KOPT-K1 (cell line): ENCODE data around the gene KCTD16.

ENCODE experiments used
- H3K27ac ChIP-seq: fragments of 200-600 bp; sonication (generic); 2 replicates; pipeline ENCODE4 v1.5.1; 2016; ENCODE audit warnings: antibody characterized with exemption, mild to moderate bottlenecking, low read depth, low read length; ENCODE audit not compliant: poor library complexity, severe bottlenecking
- H3K36me3 ChIP-seq: fragments of 200-600 bp; sonication (generic); 2 replicates; pipeline ENCODE4 v1.5.1; 2017; ENCODE audit warnings: antibody characterized with exemption, mild to moderate bottlenecking, low read length, moderate library complexity; ENCODE audit not compliant: insufficient read depth
- H3K9me3 ChIP-seq: fragments of 200-600 bp; sonication (generic); 2 replicates; pipeline ENCODE4 v1.5.1; 2017; ENCODE audit warnings: antibody characterized with exemption, low read length, mild to moderate bottlenecking; ENCODE audit not compliant: insufficient read depth, poor library complexity, severe bottlenecking

KCTD16 gene

DNA sequence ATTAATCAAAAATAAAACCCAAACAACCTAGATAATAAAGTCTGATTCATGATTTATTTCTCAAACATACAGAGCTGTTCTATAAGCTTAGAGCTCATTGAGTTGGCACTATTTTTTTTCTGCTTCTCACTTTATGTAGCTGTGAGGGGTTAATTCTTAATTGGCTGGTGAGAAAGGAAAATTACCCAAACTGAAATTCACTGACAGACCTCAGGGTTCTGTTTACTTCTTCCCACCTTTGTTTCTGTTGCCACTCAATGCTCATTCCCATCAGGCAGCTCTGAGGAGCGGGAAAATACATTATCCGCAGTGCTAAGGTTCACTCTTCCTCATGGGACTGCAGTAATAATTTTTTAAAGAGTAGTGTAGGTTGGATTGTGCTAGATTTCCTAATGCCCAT is 139.9 kb downstream of the KCTD16 start:
- H3K27ac ChIP-seq, result no peak overlapping the region
- no peaks in the 10 kb centered on the region for H3K9me3 ChIP-seq
- H3K36me3 ChIP-seq, result no peaks in the 10 kb centered on the region

DNA sequence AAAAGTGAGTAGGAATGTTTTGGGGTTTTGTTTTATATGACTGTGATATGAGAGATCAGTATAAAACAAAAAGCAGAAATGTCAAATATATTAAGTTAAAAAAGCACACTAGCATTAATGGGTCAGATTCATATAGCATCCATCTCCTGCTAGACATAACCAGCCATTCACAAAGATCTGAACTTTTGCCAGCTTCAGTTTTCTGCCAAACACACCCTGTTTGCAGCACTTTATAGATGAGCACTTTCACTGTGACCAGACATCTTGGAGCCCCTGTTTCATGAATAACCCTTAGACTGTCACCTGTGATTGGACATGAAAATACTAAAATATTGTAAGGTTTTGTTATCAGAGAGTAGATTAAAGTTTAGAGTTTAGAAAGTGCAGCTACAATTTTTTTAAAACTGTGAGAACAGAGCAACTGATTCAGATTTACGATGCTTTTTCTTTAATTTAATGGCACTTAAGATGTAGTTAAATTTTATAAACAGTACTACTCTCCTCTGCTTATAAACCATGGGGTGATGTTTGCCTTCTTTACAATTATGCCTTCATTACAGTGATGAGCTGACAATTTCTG is 142.6 kb downstream of the KCTD16 start:
- Histone ChIP-seq H3K36me3 (no peaks in the 10 kb centered on the region), H3K27ac (no peak overlapping the region), H3K9me3 (no peaks in the 10 kb centered on the region)

DNA sequence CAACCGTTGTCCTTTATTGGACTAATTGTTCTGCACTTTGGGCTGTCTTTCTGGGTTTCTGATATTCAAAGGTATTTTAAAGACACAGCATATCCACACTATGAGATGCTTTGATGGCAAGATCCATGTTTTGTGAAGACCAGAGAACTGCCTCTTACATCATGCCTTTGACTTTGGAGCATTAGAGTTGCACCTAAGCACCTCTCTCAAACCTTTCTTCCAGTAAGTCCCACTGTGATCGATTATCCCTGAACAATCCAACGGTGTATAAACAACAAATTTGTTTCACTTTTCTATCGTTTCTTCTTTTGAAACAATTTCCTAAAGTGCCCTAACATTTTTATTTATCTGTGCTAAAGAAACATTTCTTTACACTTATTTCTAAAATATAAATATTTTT is 144.4 kb downstream of the KCTD16 start:
- no peak overlapping the region for H3K27ac ChIP-seq
- no peaks in the 10 kb centered on the region for H3K9me3 ChIP-seq
- no peaks in the 10 kb centered on the region for H3K36me3 ChIP-seq

GRCh38 chr5:144315994-144316634 is 145.4 kb downstream of the KCTD16 start:
- H3K9me3 ChIP-seq, result no peaks in the 10 kb centered on the region
- no peak overlapping the region for H3K27ac ChIP-seq
- H3K36me3 ChIP-seq, result no peaks in the 10 kb centered on the region

DNA sequence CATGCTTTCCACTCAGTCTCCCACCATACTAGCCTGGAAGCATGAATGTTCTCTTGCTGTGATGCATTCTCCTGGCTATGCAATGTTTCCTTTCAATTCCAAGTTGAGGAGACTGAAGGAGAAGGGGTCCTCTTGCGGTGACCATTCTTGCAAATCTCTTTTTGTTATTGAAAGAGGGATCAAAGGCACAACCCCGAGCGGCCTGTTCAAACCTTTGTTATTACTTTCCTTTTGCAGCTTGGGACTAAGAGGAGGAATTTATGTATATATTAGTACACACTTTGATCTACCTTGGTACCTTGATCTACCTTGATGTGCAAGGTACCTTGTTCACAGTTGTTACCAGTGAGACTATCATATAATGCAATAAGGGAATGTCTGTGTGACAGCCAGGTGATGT is 147.3 kb downstream of the KCTD16 start:
- no peak overlapping the region for H3K27ac ChIP-seq
- no peaks in the 10 kb centered on the region for H3K9me3 ChIP-seq
- H3K36me3 ChIP-seq, result no peaks in the 10 kb centered on the region

DNA sequence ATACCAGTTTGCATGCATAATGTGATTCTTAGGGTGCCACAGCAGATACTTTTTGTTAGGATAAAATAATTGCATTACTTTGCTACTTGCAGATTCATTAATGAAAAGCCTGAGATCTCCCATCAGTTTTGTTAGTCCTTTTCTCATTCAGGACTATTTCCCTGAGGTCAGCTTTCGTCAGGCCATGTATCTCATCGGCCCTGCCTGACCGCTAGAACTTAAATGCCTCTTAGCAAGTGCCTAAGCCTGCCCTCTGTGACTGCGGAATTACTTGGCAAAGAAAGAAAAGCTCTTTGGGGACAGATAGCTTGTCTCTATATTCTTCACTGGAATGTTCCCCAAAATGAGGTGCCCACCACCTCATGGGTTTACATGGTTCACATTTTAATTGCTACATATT is 147.8 kb downstream of the KCTD16 start:
- Histone ChIP-seq H3K9me3 (no peaks in the 10 kb centered on the region), H3K27ac (no peak overlapping the region), H3K36me3 (no peaks in the 10 kb centered on the region)

DNA sequence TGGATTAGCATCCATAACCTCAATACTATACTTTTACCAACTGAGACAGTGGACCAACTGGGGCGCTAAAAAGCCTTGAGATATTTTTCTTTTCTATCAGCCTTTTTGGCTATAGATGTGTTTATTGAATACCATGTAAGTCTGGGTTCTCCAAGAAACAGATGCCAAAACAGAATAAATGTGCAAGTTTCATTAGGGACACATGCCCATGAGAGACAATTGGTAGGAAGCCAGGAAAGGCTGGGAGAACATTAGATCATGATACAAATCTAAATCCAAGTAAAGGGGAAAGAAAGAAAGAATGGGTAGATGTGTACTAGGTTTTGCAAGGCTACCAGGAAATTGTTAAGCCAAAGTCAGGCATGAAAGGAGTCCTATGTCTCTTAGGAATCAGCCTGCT is 152.5 kb downstream of the KCTD16 start:
- no peaks in the 10 kb centered on the region for H3K36me3 ChIP-seq
- H3K9me3 ChIP-seq, result no peaks in the 10 kb centered on the region
- H3K27ac ChIP-seq, result no peak overlapping the region

DNA sequence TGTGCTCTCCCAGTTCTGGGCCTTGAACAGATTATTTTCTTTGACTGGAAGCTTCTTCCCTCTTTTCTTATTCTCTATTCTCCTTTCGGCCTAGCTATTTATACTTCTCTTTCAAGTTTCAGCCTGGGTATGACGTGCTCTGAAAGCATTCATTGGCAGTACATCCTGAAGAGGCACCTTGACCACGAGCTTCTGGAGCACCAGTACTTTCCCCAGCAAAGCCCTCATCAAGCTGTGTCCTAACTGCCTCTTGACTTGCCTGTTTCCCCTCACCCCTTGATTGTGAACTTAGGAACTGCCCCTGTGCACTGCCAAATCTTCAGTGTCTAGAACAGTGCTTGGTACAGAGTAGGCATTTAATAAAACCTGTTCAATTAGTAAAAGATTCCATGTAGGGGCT is 154.9 kb downstream of the KCTD16 start:
- no peaks in the 10 kb centered on the region for H3K36me3 ChIP-seq
- no peak overlapping the region for H3K27ac ChIP-seq
- H3K9me3 ChIP-seq, result no peaks in the 10 kb centered on the region

- Histone ChIP-seq H3K27ac (no peak overlapping the region), H3K36me3 (no peaks in the 10 kb centered on the region), H3K9me3 (no peaks in the 10 kb centered on the region)
Observed at GRCh38 chr5:144328494-144328893, 157.8 kb downstream of the KCTD16 start.

GRCh38 chr5:144328980-144329379 is 158.3 kb downstream of the KCTD16 start:
- Histone ChIP-seq H3K36me3 (no peaks in the 10 kb centered on the region), H3K27ac (no peak overlapping the region), H3K9me3 (no peaks in the 10 kb centered on the region)

- Histone ChIP-seq H3K36me3 (no peaks in the 10 kb centered on the region), H3K9me3 (no peaks in the 10 kb centered on the region), H3K27ac (no peak overlapping the region)
Observed at GRCh38 chr5:144329681-144330080, 159.0 kb downstream of the KCTD16 start.

DNA sequence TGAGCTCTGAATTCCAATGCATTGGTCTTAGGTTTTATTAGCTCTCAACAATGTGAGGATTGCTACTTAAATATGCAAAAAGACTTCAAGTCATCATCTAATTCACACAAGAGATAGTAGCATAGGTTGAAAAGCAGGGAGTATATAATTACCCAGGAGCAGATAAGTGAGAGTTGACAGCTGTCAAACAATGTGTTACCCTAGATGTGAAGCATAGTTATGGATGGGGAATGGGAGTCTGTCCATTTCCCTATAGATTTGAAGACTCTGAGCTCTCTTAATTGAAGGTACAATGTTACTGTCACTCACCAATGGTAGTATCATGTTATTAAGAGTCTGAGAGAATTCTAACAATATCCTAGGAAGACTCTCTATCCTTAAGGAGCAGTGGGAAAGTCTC is 160.7 kb downstream of the KCTD16 start:
- no peaks in the 10 kb centered on the region for H3K9me3 ChIP-seq
- no peaks in the 10 kb centered on the region for H3K36me3 ChIP-seq
- H3K27ac ChIP-seq, result no peak overlapping the region

DNA sequence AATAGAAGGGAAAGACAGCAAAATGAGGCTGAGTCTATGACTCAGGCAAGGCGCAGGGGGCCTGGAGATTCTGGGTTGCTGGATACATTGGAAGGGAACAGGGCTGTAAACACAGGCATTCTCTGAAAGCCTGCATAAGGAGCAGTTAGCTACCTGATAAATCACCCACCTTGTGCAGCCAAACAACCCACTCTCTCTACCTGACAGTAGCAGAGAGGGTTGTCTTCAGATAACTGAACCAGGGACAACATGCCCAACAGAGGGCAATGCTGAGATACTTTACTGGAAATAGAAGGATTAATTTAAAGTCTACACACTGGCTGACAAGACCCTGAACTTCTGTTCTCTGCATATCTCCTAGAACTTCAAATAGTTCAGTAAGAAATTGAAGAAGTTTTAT is 161.6 kb downstream of the KCTD16 start:
- Histone ChIP-seq H3K27ac (no peak overlapping the region), H3K9me3 (no peaks in the 10 kb centered on the region), H3K36me3 (no peaks in the 10 kb centered on the region)

- Histone ChIP-seq H3K27ac (no peak overlapping the region), H3K9me3 (no peaks in the 10 kb centered on the region), H3K36me3 (no peaks in the 10 kb centered on the region)
Observed at GRCh38 chr5:144333336-144333920, 162.8 kb downstream of the KCTD16 start.

DNA sequence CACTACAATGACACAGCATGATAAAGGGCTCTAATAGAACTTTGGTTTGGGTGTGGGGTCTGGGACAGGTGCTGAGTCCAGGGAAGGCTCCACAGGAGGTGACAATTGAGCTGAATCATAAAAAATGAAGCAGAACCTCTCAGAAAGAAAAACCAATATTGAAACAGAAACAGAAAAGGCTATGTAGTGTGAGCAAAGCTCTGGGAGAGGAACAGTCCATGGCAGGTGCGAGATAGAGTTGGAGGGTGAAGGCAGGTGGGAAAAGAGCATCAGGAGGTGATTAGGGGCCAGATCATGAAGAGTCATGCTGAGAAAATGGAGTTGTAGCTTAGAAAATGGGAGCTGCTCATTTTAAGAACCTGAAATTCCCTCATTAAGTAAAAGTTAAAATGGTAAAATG is 164.9 kb downstream of the KCTD16 start:
- H3K9me3 ChIP-seq, result no peaks in the 10 kb centered on the region
- H3K36me3 ChIP-seq, result no peaks in the 10 kb centered on the region
- no peak overlapping the region for H3K27ac ChIP-seq
